GM12878 (cell line): Measurements from ENCODE around the gene PIK3R5.

ENCODE experiments used
- BHLHE40 ChIP-seq, 2 experiments: fragments of 450-650 bp in 1 of 2; IDR thresholded peaks; 2 replicates each; pipeline ENCODE4 v1.6.1; 2011 to 2017; ENCODE audit warnings: low read depth in 2 of 2, borderline replicate concordance in 1 of 2, improper control_type of control experiment in 1 of 2, low read length in 1 of 2, mild to moderate bottlenecking in 1 of 2
- CREB1 ChIP-seq: IDR thresholded peaks from 2 replicates; pipeline ENCODE4 v1.6.1; 2012; ENCODE audit warnings: low read depth, mild to moderate bottlenecking, inconsistent platforms
- CTCF ChIP-seq, 3 experiments: IDR thresholded peaks in 2 of 3; conservative IDR thresholded peaks in 1 of 3; 2 replicates each; pipeline ENCODE4 v1.5.1; 2011; ENCODE audit warnings: low read depth in 3 of 3, low read length in 3 of 3, mild to moderate bottlenecking in 3 of 3, control low read depth in 2 of 3, moderate library complexity in 2 of 3, inconsistent platforms in 1 of 3, mixed read lengths in 1 of 3; ENCODE audit not compliant: control insufficient read depth in 2 of 3, insufficient read depth in 1 of 3; ENCODE audit errors: extremely low read depth in 1 of 3
- HDGF ChIP-seq: fragments of 450-650 bp; IDR thresholded peaks from 2 replicates; pipeline ENCODE4 v1.6.1; 2016; ENCODE audit warnings: antibody characterized with exemption
- POLR2A ChIP-seq: IDR thresholded peaks from 2 replicates; pipeline ENCODE4 v1.6.1; 2011; ENCODE audit warnings: low read depth, mild to moderate bottlenecking, low read length
- RCOR1 ChIP-seq: conservative IDR thresholded peaks from 2 replicates; pipeline ENCODE4 v1.6.1; 2012; ENCODE audit warnings: low read depth, low read length, improper control_type of control experiment
- RUNX3 ChIP-seq: IDR thresholded peaks from 2 replicates; pipeline ENCODE4 v1.6.1; 2012; ENCODE audit warnings: low read length, inconsistent platforms
- SIN3A ChIP-seq: IDR thresholded peaks from 2 replicates; pipeline ENCODE4 v1.6.1; 2012; ENCODE audit warnings: low read depth, low read length, improper control_type of control experiment
- YBX1 ChIP-seq: fragments of 450-650 bp; IDR thresholded peaks from 2 replicates; pipeline ENCODE4 v1.6.1; 2016; ENCODE audit warnings: antibody characterized with exemption
- YY1 ChIP-seq: IDR thresholded peaks from 2 replicates; pipeline ENCODE4 v1.6.1; 2011; ENCODE audit warnings: low read depth, mild to moderate bottlenecking, low read length
- ZBTB33 ChIP-seq: fragments of 450-650 bp; IDR thresholded peaks from 2 replicates; pipeline ENCODE4 v1.6.1; 2017; ENCODE audit warnings: mild to moderate bottlenecking

DNA sequence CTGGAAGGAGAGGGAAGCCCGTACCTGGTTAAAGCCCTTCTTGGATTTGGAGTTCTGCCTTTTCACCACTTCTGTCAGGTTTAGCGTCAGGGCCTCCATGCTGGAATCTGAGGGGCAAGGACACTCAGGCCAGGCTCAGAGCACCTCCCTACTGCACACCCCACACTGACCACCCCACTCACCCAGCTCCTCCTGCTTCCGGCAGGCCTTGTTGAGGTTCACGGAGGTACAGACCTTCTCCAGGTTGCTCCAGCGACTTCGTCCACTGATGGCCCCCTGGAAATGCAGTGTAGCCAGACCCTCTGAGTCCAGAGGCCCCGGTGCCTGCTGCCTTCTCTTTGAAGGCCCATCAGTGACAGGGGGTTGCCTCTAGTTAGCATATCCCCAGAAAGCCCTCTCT, 83.9 kb downstream of the PIK3R5 start:
- TF ChIP-seq YBX1 (no peak), RCOR1 (no peak), ZBTB33 (no peak), YY1 (no peak), CREB1 (no peak), CTCF (IDR thresholded peaks at IDR 0.05 in 2 of 3, conservative IDR thresholded peaks at IDR 0.05 in 1 of 3; ENCODE audit: control insufficient read depth in 2 of 3, extremely low read depth in 1 of 3, insufficient read depth in 1 of 3, low read depth in 3 of 3, low read length in 3 of 3) (no peak), HDGF (no peak), SIN3A (no peak), BHLHE40 (IDR thresholded peaks at IDR 0.05; ENCODE audit: borderline replicate concordance in 1 of 2, low read depth in 2 of 2, low read length in 1 of 2) (no peak), POLR2A (peak; percentile 27; the same call in 1 of the 2 replicates), RUNX3 (no peak)
